Uterus (tissue), 2 donors: ENCODE measurements around the gene OCA2.

Experiments used
- CTCF ChIP-seq, 4 experiments: fragments of 200-600 bp in 2 of 4; fragments of 450-650 bp in 2 of 4; sonication (generic) in 2 of 4; IDR thresholded peaks; one replicate each; pipeline ENCODE4 v1.5.1; 2016 to 2019; ENCODE audit warnings: antibody characterized with exemption in 4 of 4, mild to moderate bottlenecking in 2 of 4, moderate library complexity in 1 of 4
- POLR2A ChIP-seq, 2 donors: fragments of 450-650 bp; IDR thresholded peaks; one replicate each; pipeline ENCODE4 v1.6.1; 2016; ENCODE audit warnings: antibody characterized with exemption in 2 of 2, mild to moderate bottlenecking in 1 of 2, moderate library complexity in 1 of 2

GRCh38 chr15:27989838-27990237 is 109.3 kb downstream of the OCA2 start:
- TF ChIP-seq CTCF (IDR thresholded peaks at IDR 0.05) = no peak
- TF ChIP-seq POLR2A (IDR thresholded peaks at IDR 0.05) = no peak
